Measurements from ENCODE around the gene KMT2C.
"Not testable (repeated sequence)": the region's sequence is repeated elsewhere in the genome, so short reads cannot be mapped to it uniquely, and the experiment has no call there.

Gene KMT2C

DNA sequence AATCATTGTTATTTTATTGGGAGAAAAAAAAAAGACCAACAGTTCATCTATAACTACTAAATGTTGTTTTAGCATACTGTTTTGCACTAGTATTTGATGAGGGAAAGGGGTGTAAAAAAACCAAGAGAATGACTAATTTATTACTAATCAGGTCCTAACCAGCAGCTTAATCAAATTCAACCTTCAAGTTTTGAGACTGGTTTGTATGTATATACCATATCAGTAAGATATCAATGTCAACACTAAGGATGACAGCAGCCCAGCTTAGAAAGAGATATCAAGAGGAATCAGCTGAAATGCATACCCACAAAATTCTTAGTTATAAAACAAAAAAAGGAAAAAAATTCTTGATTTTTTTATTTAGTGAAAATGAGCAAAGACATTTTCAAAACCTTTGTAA, 122.6 kb downstream of the KMT2C start:
- no peak for DNase-seq (ENCODE audit: low read depth, low spot score)

DNA sequence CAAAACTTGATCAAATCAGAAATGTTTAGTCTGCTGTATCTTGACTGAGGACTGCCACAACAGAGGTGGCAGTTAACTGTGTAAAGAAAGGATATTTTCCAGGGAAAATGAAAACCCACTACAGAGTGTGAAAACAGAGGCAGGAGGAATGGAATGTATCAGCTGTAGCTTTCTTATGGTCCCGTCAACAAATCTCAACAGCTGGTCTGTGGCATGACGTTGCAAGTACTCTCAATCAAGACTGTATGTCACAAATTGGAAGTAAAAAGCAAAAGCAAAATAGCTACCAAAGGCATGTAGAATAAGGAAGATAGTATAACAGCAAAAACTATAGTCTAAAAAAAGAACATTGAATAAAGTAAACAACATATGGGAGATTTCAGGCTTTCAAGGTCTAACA, 123.5 kb downstream of the KMT2C start:
- DNase-seq (ENCODE audit: low read depth, low spot score) = no peak

DNA sequence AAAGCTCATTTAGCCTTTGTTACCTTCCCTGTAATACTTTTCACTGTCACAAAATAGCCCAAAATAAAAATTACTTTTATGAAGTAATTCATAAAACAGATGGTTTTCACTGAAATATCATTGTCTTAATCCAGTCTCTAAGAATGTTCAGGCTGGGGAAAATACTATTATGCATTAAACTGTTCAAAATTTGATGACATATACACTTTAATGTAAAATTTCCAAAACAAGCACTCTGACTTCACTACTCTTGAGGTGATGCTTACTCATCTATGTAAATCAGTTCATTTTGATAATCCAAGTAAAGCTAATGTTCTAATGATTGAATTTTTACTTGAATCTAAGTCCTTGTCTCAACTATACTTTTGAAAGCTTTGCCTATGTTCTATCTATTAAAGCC, 127.9 kb downstream of the KMT2C start:
- no peak for DNase-seq (ENCODE audit: low read depth, low spot score)

DNA sequence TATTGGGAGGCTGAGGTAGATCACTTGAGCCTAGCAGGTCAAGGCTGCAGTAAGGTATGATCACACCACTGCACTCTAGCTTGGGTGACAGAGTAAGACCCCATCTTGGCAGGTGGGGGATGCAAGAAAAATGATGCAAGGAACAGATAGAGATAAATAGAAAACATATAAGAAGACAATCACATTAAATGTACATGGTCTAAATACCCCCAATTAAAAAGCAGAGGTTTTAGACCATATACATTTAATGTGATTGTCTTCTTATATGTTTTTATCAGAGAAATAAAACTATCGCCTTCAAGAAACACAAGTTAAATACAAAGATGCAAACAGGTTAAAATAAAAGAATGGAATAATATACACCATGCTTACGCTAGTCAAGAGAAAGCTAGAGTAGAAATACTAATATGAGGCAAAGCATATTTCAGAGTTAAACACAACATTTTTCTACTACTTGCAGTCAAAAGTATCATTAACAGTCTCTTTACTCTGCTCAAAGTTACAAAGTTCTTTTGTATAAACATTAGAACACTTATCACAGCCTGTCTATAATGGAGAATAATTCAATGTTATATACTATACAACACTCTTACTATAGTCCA, 136.2 kb downstream of the KMT2C start:
- DNase-seq (ENCODE audit: low read depth, low spot score) = not testable (repeated sequence)

DNA sequence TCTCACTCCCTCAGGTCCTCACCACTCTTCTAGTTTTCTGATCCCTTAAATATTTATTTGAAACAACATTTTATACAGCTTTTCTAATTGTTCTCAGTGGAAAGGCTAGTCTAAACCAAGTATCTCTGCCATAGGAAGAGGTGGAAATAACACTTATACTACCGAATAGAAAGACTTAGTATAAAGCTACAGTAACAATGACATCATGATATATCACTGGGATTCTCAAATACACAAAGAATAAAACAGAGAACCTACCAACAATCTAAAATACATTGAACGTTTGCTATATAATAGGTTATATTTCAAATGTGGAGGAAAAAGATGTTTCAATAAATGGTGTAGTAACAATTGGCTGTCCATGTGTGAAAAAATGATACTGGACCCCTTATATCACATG, 142.9 kb downstream of the KMT2C start:
- DNase-seq (ENCODE audit: low read depth, low spot score) = no peak

DNA sequence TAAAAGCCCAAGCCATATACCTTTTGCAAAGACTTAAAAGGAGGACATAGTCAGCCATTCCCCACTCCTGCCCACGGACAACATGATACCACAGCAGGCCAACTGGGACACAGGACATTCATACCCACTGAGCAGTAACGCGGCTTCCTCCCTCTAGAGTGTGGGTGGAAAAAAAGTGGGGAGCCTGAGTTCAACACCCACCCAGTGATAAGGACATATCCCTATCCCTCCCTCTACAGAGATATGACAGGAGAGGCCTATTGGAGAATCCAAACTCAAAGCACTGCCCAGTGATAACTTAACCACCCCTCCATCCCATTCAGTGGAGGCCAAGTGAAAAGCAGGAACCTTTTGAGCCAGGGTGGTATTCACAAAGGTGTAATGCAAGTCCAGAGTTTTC, 148.8 kb downstream of the KMT2C start:
- not testable (repeated sequence) for DNase-seq (ENCODE audit: low read depth, low spot score)

DNA sequence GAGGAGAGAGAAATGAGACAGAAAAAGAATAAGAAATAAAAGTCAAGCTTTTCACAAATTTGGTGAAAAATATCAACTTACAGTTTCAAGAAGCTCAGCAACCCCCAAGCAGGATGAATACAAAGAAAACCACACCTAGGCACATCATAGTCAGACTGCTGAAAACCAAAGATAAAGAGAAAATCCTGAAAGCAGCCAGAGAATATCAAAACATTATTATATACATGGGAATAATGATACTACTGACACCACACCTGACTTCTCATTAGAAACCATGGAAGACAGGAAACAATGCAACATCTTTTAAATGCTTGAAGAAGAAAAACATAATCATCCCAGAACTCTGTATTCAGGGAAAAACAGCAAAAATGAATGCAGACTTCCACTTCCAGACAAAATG, 149.6 kb downstream of the KMT2C start:
- not testable (repeated sequence) for DNase-seq (ENCODE audit: low read depth, low spot score)

DNA sequence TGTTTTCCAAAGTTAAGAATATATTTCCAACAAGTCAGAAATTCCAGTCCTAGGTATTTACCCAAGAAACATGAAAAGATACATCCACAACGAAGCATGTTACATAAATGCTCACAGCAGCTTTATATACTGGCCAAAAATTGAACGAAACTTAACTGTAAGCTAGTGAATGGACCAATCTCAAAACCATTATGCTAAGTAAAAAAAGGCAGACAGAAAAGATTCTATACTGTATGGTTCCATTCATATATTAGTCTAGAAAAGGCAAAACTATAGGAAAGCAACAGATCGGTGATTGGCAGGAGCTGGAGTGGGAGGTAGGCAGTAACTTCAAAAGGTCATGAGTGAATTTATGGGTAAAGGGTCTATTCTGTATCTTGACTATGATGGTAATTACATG, 150.8 kb downstream of the KMT2C start:
- DNase-seq (ENCODE audit: low read depth, low spot score) = not testable (repeated sequence)

DNA sequence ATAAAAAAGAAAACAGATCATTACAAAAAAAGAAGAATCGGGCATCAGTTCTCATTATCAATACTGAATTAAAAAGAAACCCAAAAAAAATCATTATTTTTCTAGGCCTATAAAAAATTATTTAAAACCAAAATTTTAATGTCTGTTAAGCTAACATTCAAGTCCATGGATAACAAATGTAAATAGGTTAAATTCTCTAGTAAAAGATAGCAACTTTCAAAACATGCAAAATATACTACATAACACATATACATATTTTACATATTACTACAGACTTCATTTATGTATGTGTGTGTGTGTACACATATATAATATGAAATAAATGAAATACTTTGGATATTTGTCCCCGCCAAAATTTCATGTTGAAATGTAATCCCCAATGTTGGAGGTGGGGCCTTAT, 158.1 kb downstream of the KMT2C start:
- not testable (repeated sequence) for DNase-seq (ENCODE audit: low read depth, low spot score)

DNA sequence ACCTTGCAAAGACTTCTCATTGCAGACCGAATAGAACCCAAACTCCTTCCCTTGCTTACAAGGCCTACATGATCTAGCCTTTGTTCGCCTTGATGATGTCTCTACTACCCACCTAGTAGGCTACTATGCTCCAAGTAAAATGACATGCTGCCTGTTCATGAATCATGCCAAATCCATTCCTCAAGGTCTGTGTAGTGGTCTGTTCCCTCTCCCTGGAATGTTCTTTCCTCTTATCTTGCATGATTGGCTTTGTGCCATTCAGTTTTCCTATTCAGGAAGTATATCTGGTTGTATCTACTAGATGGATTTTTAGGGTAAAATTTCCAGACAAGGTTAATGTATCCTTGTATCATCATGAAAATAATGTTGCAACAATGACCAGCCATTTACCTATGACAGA, 165.4 kb downstream of the KMT2C start:
- not testable (repeated sequence) for DNase-seq (ENCODE audit: low read depth, low spot score)

DNA sequence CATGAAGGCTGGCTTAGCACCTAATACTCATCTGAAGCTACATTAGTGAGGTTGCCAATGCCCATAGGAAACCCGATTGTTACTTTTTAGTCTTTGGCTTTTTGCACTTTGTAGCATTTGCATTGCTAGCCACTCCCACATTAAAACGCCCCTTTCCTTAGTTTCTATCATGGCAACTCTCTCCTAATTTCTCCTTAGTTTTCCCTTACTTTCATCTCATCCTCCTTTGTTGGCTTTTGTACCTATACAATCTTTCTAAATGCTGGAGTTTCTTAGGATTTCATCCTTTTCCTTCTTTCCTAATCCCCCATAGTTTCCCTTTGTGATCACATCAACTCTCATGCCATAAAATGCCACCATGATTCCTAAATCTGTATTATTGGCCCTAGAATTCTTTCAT, 168.9 kb downstream of the KMT2C start:
- DNase-seq (ENCODE audit: low read depth, low spot score) = not testable (repeated sequence)

DNA sequence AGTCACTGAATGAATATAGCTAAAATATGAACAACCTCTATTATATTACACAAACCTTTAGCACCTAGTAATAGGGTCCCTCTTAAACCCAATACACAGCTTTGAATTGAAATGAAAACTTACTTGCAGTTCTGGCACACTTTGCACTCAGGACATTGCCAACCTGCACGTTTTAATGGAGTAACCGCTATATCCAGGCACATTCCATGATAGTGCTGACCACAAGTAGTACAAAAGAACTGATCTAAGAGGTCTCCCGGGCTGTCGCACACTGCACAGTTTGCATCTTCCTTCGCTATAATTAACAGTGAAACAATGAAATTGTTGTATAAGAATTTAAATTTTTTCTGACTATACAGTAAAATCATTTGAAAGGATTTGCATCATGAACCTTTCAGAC, 170.9 kb downstream of the KMT2C start:
- not testable (repeated sequence) for DNase-seq (ENCODE audit: low read depth, low spot score)

DNA sequence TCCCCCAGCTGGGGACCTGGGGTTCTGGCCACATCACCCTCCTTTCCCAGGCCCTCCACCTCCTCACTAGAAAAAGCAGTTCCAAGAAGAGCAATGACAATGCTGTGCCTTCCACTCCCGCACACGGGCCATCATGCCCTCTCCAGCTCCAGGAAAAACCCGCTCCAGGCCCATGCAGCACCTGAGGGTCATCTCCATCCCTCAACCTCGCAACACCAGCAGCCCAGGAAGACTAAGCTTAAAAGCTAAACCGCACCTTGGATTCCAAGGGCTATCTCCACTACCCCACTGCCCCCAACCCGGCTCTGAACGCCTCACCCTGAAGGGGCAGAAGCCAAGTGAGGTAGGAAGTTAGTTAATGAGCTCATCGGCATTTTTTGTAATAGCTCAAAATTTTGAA, 173.7 kb downstream of the KMT2C start:
- DNase-seq (ENCODE audit: low read depth, low spot score) = not testable (repeated sequence)

DNA sequence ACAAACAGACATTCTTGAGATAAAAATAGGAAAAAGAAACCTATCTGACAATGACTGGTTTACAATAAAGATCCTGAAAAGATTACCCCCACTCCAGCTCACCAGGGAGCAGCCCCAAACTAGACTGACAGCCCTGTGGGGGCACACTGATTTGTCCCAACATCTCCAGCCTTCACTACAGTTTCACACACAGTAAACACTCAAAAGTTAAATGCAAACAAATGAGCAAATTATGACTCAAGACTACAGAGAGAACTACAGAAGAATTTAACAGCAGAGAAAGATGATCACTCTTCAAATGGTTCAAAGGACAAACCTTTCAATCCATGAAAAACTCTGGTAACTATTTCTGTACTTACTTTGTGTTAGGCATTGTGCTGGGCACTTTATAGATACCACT, 176.2 kb downstream of the KMT2C start:
- not testable (repeated sequence) for DNase-seq (ENCODE audit: low read depth, low spot score)

DNA sequence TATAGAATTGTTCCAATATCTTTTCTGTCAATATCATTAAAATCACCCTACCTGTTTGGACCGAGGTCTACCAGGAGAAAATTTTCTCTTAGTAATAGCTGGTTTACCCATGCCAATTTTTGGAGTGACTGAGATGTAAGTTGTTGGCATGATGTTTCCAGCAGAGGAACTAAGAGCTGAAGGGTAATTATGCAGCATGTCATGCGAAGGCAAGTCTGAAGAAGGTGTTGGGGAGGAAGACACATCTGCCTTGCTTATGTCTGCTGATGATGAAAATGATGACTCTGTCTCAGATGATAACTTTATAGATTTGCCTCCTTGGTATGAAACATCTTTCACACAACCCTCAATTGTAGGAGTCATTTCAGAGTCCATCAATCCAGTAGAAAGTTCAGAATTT, 188.0 kb downstream of the KMT2C start:
- not testable (repeated sequence) for DNase-seq (ENCODE audit: low read depth, low spot score)

DNA sequence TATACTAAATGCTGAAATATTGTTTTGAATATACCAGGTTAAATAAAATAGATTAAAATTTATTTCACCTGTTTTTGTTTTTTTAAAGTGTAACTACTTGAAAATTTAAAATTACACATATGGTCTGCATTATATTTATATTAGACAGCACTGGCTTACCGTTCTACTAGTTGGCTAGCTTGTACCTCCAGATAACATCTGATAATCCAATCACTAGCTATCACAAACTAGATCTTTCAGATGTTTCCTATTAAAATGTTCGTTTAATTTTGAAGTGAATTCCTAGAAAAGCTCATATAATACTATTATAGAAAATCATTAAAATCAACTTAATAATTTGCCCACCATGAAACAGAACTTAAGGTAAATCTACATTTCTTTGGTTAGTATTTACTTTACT, 190.4 kb downstream of the KMT2C start:
- not testable (repeated sequence) for DNase-seq (ENCODE audit: low read depth, low spot score)

DNA sequence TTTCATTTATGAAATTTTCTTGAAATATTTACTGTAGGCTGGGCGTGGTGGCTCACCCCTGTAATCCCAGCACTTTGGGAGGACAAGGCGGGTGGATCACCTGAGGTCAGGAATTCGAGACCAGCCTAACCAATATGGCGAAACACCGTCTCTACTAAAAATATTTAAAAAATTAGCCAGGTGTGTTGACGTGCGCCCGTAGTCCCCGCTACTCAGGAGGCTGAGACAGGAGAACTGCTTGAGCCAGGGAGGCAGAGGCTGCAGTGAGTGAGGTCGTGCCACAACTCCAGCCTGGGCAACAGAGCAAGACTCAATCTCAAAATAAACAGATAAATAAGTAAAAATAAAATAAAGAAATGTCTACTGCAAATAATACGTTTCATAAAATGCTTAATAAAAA, 192.3 kb downstream of the KMT2C start:
- DNase-seq (ENCODE audit: low read depth, low spot score) = not testable (repeated sequence)

DNA sequence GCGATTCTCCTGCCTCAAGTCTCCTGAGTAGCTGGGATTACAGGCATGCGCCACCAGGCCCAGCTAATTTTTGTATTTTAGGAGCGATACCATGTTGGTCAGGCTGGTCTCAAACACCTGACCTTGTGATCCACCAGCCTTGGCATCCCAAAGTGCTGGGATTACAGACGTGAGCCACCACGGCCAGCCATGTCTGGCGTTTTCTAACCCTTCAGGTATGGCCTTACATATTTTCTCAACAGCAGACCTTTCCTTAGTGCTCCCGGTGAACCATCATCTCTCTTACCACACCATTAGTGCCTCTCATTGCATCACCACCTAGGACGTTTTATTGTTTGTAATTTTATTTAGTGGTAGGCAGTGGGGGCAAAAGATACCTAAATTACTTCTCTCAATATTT, 194.5 kb downstream of the KMT2C start:
- DNase-seq (ENCODE audit: low read depth, low spot score) = not testable (repeated sequence)

DNA sequence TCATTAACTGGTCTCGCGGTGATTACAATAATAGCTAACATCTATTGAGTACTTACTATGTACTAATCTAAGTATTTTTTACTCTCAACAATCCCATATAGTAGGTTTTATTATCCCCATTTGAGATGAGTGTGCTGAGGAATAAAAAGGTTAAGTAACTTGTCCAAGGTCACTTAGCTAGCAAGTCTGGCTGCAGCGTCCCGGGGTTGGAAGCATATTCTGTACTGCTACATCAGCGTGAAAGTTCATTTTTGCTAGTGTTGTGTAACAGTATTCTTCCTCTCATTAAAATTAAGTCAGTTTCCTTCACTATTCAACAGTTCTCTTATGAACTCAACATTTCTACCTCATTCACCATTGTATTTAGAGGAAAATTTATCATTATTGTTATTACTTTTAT, 199.5 kb downstream of the KMT2C start:
- DNase-seq (ENCODE audit: low read depth, low spot score) = not testable (repeated sequence)

DNA sequence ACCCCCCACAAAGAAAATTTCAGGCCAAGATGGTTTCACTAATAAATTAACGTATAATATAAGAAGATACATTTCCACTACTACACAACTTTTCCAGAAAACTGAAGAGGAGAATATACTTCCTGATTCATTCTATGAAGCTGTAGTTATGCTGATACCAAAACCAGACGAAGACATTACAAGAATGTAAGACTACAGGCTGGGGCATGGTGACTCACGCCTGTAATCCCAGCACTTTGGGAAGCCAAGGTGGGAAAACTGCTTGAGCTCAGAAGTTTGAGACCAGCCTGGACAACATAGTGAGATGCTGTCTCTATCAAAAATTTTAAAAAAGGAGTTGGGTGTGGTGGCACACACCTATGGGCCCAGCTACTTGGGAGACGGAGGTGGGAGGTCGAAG, 201.4 kb downstream of the KMT2C start:
- DNase-seq (ENCODE audit: low read depth, low spot score) = not testable (repeated sequence)

DNA sequence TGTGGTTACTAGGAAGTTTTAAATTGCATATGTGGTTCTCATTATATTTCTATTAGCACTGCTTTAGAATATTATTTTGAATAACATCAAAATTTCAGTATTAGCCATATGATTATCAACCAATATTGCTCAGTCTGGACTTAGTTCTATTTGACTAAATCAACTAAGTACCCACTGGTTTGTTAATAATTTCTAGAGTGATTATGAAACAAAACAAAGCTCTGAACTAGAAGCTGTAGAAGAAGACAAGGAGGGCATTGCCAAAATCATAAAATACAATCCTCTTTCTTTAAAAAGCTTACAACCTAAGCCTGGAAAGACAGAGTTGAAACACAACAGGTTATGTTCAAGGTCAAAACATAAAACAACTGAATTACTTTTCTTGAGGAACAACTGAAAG, 204.7 kb downstream of the KMT2C start:
- no peak for DNase-seq (ENCODE audit: low read depth, low spot score)

DNA sequence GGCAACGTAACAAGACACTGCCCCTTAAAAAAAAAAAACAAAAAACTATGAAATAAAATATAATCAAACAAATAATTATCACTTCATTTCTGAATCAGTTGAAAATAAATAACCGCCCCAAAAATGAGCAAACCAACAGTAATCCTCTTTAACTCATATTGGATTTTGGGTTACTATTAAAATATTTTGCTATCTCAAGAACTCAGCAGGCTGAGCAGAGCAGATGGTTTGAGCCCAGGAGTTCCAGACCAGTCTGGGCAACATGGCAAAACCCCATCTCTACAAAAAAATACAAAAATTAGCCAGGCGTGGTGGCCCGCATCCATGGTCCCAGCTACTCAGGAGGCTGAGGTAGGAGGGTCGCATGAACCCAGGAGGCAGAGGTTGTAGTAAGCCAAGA, 216.2 kb downstream of the KMT2C start:
- DNase-seq (ENCODE audit: low read depth, low spot score) = not testable (repeated sequence)

DNA sequence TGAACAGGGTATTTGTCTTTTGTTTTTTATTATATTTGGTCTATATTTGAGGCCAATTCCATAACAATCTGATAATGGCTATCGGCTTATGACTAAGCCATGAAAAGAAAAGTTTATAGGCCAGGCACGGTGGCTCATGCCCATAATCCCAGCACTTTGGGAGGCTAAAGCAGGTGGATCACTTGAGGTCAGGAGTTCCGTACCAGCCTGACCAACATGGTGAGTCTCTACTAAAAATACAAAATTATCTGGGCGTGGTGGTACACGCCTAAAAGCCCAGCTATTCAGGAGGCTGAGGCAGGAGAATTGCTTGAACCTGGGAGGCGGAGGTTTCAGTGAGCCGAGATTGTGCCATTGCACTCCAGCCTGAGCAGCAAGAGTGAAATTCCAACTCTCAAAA, 227.0 kb downstream of the KMT2C start:
- DNase-seq (ENCODE audit: low read depth, low spot score) = not testable (repeated sequence)

DNA sequence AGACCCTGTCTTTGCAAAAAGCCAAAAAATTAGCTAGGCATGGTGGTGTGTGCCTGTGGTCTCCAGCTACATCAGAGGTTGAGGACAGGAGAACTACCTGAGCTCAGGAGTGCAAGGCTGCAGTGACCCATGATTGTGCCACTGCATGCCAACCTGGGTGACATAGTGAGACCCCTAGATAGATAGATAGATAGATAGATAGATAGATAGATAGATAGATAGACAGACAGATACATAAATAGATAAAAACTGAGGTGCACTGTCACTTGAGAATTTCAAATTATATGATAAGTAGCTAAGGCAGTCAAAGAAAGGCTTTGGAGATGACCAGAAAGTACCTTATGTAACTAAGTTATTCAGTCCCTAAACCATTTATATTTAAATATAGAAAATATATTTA, 231.4 kb downstream of the KMT2C start:
- DNase-seq (ENCODE audit: low read depth, low spot score) = not testable (repeated sequence)

All from smooth muscle cell of the brain vasculature (primary cell).